Measurements from ENCODE around the gene POLE3. TPM values are rescaled to one million over a fixed set of nuclear protein-coding genes. Genes with fewer than 3 reads are reported as not detected.
"Not testable (repeated sequence)": the region's sequence is repeated elsewhere in the genome, so short reads cannot be mapped to it uniquely, and the experiment has no call there.

POLE3 gene
- total and polyA plus RNA-seq, 3 donors from 2014 or later, result 76.8 to 93.3 (median 87.3) TPM

GRCh38 chr9:113406873-113407511 lies 3.5 kb downstream of the POLE3 start:
- peak; percentile 72 to 78 (median 76) for TF ChIP-seq CTCF (IDR thresholded peaks at IDR 0.05)
- H3K27ac ChIP-seq, result peak overlapping the region in 1 of 2 donors; percentile 33
- intact Hi-C loops (cut with DNase I; ENCODE audit: low total_unique reads), result not testable (repeated sequence)

GRCh38 chr9:113406353-113406752 lies 4.1 kb downstream of the POLE3 start:
- Histone ChIP-seq H3K27ac (peak overlapping the region in 1 of 2 donors; percentile 33), H3K4me1 (peaks cover 16% of the 10 kb centered on the region)
- 92 to 95% methylated on average over 9 of the region's 9 CpGs for WGBS, 2 donors
- H3K36me3 ChIP-seq (ENCODE audit: low read depth, missing control alignments); intact Hi-C loops (cut with DNase I; ENCODE audit: low total_unique reads); H3K4me3 ChIP-seq; H3K9me3 ChIP-seq; DNase-seq; H3K27me3 ChIP-seq: not testable (repeated sequence)

More at GRCh38 chr9:113406873-113407511, 3.5 kb downstream of the POLE3 start:
- peaks cover 16% of the 10 kb centered on the region for H3K4me1 ChIP-seq
- not testable (repeated sequence) for H3K36me3 ChIP-seq (ENCODE audit: low read depth, missing control alignments); H3K9me3 ChIP-seq; H3K4me3 ChIP-seq; H3K27me3 ChIP-seq
- DNase-seq, result peak; percentile 85
- 32 to 36% methylated on average over 7 of the region's 7 CpGs for WGBS, 2 donors

GRCh38 chr9:113403646-113404045 lies 6.8 kb downstream of the POLE3 start:
- no peak for DNase-seq
- Histone ChIP-seq H3K4me1 (peaks cover 23% of the 10 kb centered on the region), H3K36me3 (ENCODE audit: low read depth, missing control alignments) (no peaks in the 10 kb centered on the region), H3K27me3 (no peaks in the 10 kb centered on the region), H3K27ac (no peak overlapping the region), H3K9me3 (no peaks in the 10 kb centered on the region), H3K4me3 (no peak overlapping the region)
- TF ChIP-seq CTCF (IDR thresholded peaks at IDR 0.05) (no peak), POLR2A (IDR thresholded peaks at IDR 0.05) (no peak)
- WGBS, 2 donors, result 82 to 84% methylated on average over 2 of the region's 2 CpGs
- intact Hi-C loops (cut with DNase I; ENCODE audit: low total_unique reads), result no loop called here

- peak; percentile 99 for DNase-seq
- intact Hi-C loops (cut with DNase I; ENCODE audit: low total_unique reads), result no loop called here
- H3K36me3 ChIP-seq (ENCODE audit: low read depth, missing control alignments), result no peaks in the 10 kb centered on the region
- H3K4me3 ChIP-seq, result peak within 1 kb of the TSS; percentile 78
- 2 to 5% methylated on average over 17 to 27 of the region's 50 CpGs for WGBS, 2 donors
- peaks cover 16% of the 10 kb centered on the region for H3K4me1 ChIP-seq
- H3K27ac ChIP-seq, result peak within 1 kb of the TSS; percentile 69 to 79
- peak; percentile 87 to 91 (median 91) for TF ChIP-seq CTCF (IDR thresholded peaks at IDR 0.05)
- TF ChIP-seq POLR2A (IDR thresholded peaks at IDR 0.05), result no peak
- no peaks in the 10 kb centered on the region for H3K9me3 ChIP-seq
- H3K27me3 ChIP-seq, result no peaks in the 10 kb centered on the region
Observed at GRCh38 chr9:113401027-113401792, 9.3 kb downstream of the POLE3 start, which contains the start of gene ALAD. TSS of gene ALAD (minus strand) at chr9:113401284. CDS start at chr9:113393559, 7,725 bp downstream.

- WGBS, 2 donors, result 76 to 82% methylated on average over 3 of the region's 3 CpGs
- peaks cover 16% of the 10 kb centered on the region for H3K4me1 ChIP-seq
- no peaks in the 10 kb centered on the region for H3K36me3 ChIP-seq (ENCODE audit: low read depth, missing control alignments)
- no peaks in the 10 kb centered on the region for H3K9me3 ChIP-seq
- intact Hi-C loops (cut with DNase I; ENCODE audit: low total_unique reads), result no loop called here
- no peak for DNase-seq
- no peaks in the 10 kb centered on the region for H3K27me3 ChIP-seq
- TF ChIP-seq CTCF (IDR thresholded peaks at IDR 0.05), result no peak
- TF ChIP-seq POLR2A (IDR thresholded peaks at IDR 0.05), result no peak
- no peak overlapping the region for H3K27ac ChIP-seq
- H3K4me3 ChIP-seq, result no peak overlapping the region
Observed at GRCh38 chr9:113399646-113400200, 10.8 kb downstream of the POLE3 start.

Measured in testis (tissue), 3 donors.